A673 (cell line): Measurements from ENCODE around the gene ETFB. TPM values are rescaled to one million over a fixed set of nuclear protein-coding genes. Genes with fewer than 3 reads are reported as not detected.

ENCODE experiments used
- BruUV-seq: library from RNA; stranded (reverse); fragments of 400-500 nt; replicated peaks from 2 replicates; lab custom pipeline; 2021; lab: Mats Ljungman, UMichigan
- CTCF ChIA-PET: fragments of 300-600 bp; sonication (Branson Sonifier 250); formaldehyde crosslinking; loops from one replicate; lab custom pipeline; 2022; ENCODE audit warnings: antibody characterized with exemption; lab: Charles Lee
- POLR2A ChIA-PET: fragments of 300-600 bp; sonication (Branson Sonifier 250); formaldehyde crosslinking; loops from one replicate; lab custom pipeline; 2022; ENCODE audit warnings: antibody characterized with exemption; ENCODE audit not compliant: low non-redundant PET; lab: Charles Lee
- DNase-seq: peaks from one replicate; pipeline ENCODE4 v3.0.0-alpha.2; 2015; ENCODE audit warnings: low spot score
- H3K27ac ChIP-seq: fragments of 200-600 bp; sonication (generic); 2 replicates; pipeline ENCODE4 v1.5.1; 2016; ENCODE audit warnings: mixed run types, low read depth, mild to moderate bottlenecking, mixed read lengths, antibody characterized with exemption, low read length; ENCODE audit not compliant: poor library complexity, severe bottlenecking
- H3K27me3 ChIP-seq: fragments of 200-600 bp; sonication (generic); replicated peaks from 2 replicates; pipeline ENCODE4 v1.6.1; 2017; ENCODE audit warnings: mixed run types, low read depth, mild to moderate bottlenecking, mixed read lengths, antibody characterized with exemption, low read length; ENCODE audit not compliant: insufficient read depth, poor library complexity
- H3K36me3 ChIP-seq: fragments of 200-600 bp; sonication (generic); 2 replicates; pipeline ENCODE4 v1.6.1; 2016; ENCODE audit warnings: mixed run types, mild to moderate bottlenecking, mixed read lengths, antibody characterized with exemption, low read length; ENCODE audit not compliant: insufficient read depth, poor library complexity, severe bottlenecking
- H3K4me1 ChIP-seq: fragments of 200-600 bp; sonication (generic); 2 replicates; pipeline ENCODE4 v1.6.1; 2017; ENCODE audit warnings: mixed run types, mild to moderate bottlenecking, mixed read lengths, antibody characterized with exemption, low read length; ENCODE audit not compliant: insufficient read depth, poor library complexity, severe bottlenecking
- H3K4me3 ChIP-seq: fragments of 200-600 bp; sonication (generic); 2 replicates; pipeline ENCODE4 v1.5.1; 2016; ENCODE audit warnings: low read depth, mixed run types, mild to moderate bottlenecking, mixed read lengths, low read length; ENCODE audit not compliant: poor library complexity, severe bottlenecking
- H3K9me3 ChIP-seq: fragments of 200-600 bp; sonication (generic); 2 replicates; pipeline ENCODE4 v1.6.1; 2016; ENCODE audit warnings: mixed run types, low read depth, mild to moderate bottlenecking, mixed read lengths, antibody characterized with exemption, low read length; ENCODE audit not compliant: poor library complexity, severe bottlenecking
- EZH2 ChIP-seq: fragments of 200-600 bp; sonication (generic); IDR thresholded peaks from 2 replicates; pipeline ENCODE4 v1.6.1; 2017; ENCODE audit warnings: borderline replicate concordance, low read depth, mild to moderate bottlenecking, mixed read lengths, antibody characterized with exemption, low read length; ENCODE audit not compliant: poor library complexity, severe bottlenecking
- intact Hi-C: fragments of 100-400 bp; cut with micrococcal nuclease; formaldehyde crosslinking; loops from one replicate; pipeline ENCODE4 v1.10.0; 2022; ENCODE audit not compliant: unreplicated experiment
- total RNA-seq: library from RNA; stranded (reverse); gene quantifications from 2 replicates; pipeline ENCODE4 v1.2.3, GENCODE V29; 2021
- TF ChIP-seq, protein P1 (sequence below): fragments of 300-800, 200-600 bp; sonication (generic); conservative IDR thresholded peaks from 2 replicates; pipeline ENCODE4 v1.5.1; 2017; ENCODE audit warnings: low read depth, mild to moderate bottlenecking, antibody characterized with exemption, low read length, moderate library complexity, mixed read lengths

The ETFB gene
- total RNA-seq, 1 experiment from 2014 or later: 52.6 TPM

DNA sequence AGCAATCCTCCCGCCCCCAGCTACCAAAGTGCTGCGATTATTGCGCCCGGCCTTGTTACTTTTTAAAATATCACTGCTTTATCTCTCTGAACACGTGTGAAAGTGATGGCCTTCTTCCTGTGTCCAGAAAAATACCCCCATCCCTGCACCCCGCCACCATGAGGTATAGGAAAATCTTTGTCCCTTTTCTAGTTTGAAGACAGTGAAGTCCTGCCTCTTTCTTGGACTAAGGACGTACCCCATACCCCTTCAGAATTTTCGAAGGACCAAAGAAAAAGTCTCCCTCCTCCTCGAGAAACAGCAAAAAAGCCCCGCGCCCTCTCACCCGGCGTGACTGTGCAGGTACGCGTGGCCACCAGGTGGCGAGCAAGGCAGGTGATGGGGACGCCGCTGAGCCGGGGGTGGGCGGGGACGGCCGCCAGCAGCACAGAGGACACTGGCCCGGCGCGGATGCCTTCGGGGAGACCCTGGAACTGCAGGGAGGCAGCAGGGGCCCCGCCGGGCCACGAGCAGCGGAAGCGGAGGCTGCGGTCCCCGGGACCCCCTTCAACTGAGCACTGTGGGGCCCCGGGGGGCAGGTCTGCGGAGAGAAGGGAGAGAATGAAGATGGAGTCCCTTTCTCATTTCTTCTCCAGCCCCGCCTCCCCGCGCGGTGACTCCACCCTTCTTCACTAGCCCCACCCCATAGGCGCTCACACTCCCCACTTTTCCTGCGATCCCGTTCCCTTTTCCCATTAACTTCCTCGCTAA is 27.4 kb downstream of the ETFB start:
- intact Hi-C loops: loop anchor here (2.0 to 10.0 kb wide), 3 partner anchors 28 to 326 kb away; partner anchors contain the start of gene ETFB
- H3K4me1 ChIP-seq: peaks cover 8% of the 10 kb centered on the region
- H3K9me3 ChIP-seq: no peaks in the 10 kb centered on the region
- peak; percentile 86 for DNase-seq
- H3K27me3 ChIP-seq: no peaks in the 10 kb centered on the region
- BruUV-seq: no TSS peak
- no peaks in the 10 kb centered on the region for H3K36me3 ChIP-seq
- ChIA-PET POLR2A (no interaction called here), CTCF (interaction anchor here (1.1 to 1.2 kb wide), 2 partner anchors 29 to 55 kb away, joined by 3 to 6 read pairs; no protein-coding TSS in a partner anchor)
- peak overlapping the region; percentile 61 for H3K4me3 ChIP-seq
- peak overlapping the region; percentile 24 for H3K27ac ChIP-seq
- no peak for TF ChIP-seq EZH2
- TF ChIP-seq, protein P1, sequence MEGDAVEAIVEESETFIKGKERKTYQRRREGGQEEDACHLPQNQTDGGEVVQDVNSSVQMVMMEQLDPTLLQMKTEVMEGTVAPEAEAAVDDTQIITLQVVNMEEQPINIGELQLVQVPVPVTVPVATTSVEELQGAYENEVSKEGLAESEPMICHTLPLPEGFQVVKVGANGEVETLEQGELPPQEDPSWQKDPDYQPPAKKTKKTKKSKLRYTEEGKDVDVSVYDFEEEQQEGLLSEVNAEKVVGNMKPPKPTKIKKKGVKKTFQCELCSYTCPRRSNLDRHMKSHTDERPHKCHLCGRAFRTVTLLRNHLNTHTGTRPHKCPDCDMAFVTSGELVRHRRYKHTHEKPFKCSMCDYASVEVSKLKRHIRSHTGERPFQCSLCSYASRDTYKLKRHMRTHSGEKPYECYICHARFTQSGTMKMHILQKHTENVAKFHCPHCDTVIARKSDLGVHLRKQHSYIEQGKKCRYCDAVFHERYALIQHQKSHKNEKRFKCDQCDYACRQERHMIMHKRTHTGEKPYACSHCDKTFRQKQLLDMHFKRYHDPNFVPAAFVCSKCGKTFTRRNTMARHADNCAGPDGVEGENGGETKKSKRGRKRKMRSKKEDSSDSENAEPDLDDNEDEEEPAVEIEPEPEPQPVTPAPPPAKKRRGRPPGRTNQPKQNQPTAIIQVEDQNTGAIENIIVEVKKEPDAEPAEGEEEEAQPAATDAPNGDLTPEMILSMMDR: peak; percentile 89

DNA sequence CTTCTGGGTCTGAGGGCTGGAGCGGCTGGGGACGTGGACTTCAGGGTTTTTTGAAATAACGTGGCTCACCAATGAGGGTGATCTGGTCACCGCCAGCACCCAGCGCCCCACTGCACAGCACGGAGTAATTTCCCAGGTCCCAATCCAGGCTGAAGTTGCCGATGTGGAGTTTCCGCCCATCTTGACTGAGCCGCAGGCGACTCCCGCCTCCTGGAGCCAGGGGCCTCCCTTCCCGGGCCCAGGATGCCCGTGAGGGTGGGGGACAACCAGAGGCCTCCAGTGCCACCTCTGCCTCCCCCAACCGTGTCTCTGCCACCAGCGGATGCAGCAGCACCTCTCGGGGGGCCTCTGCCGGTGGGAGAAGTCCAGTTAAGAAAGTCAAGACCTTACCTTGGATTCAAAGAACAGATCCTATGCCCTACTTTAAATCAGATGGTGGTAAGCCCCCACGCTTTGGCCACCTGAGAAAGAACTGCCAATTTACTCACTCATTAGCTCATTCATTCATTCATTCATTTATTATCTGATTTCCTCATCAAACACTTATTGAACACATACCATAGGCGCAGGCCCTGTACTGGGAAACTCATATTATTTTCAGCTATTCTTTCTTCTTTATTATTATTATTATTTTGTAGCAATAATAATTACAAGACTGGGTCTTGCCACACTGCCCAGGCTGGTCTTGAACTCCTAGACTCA is 28.2 kb downstream of the ETFB start:
- Histone ChIP-seq H3K27ac (no peak overlapping the region), H3K27me3 (no peaks in the 10 kb centered on the region), H3K36me3 (no peaks in the 10 kb centered on the region), H3K4me3 (no peak overlapping the region), H3K9me3 (no peaks in the 10 kb centered on the region), H3K4me1 (peaks cover 8% of the 10 kb centered on the region)
- BruUV-seq: no TSS peak
- DNase-seq: no peak
- TF ChIP-seq, protein P1: no peak
- TF ChIP-seq EZH2: no peak
- CTCF ChIA-PET: interaction anchor here (0.7 kb wide), 1 partner anchor 323 kb away, joined by 3 read pairs; no protein-coding TSS in a partner anchor
- POLR2A ChIA-PET: no interaction called here
- intact Hi-C loops: loop anchor here (2.0 to 10.0 kb wide), 3 partner anchors 29 to 327 kb away; partner anchors contain the start of gene ETFB

DNA sequence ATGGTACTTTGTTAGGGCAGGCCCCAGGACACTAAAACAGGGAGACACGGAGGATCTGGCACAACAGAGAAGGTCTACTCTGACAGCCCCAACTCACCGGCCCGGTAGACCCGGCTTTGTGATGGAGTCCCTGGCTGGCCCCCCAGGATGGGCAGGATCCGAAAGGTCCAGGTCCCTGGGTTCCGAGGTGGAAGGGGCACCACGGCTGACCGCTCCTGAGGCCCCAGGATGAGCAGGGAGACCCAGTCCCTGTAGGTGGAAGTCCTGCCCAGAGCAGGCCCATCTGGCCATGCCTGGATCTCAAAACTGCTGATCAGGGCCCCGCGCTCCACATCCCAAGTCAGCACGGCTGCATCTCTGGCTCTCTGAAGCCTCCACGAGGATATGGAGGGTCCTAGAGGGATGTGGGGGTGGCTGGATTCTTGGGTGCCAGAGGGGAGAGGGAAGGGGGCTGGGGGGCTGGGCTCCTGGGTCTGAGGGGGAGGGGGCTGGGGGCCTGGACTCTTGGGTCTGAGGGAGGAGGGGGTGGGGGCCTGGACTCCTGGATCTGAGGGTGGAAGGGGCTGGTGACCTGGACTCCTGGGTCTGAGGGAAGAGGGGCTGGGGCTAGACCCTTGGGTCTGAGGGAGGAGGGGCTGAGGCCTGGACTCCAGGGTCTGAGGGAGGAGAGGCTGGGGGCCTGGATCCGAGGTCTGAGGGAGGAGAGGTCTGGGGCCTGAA is 28.9 kb downstream of the ETFB start:
- peaks cover 8% of the 10 kb centered on the region for H3K4me1 ChIP-seq
- H3K4me3 ChIP-seq: no peak overlapping the region
- TF ChIP-seq, protein P1: no peak
- no peak for TF ChIP-seq EZH2
- H3K27ac ChIP-seq: no peak overlapping the region
- POLR2A ChIA-PET: no interaction called here
- no peak for DNase-seq
- CTCF ChIA-PET: interaction anchor here (0.7 kb wide), 1 partner anchor 323 kb away, joined by 3 read pairs; no protein-coding TSS in a partner anchor
- intact Hi-C loops: loop anchor here (5.0 to 10.0 kb wide), 2 partner anchors 60 to 328 kb away; no protein-coding TSS in a partner anchor
- no peaks in the 10 kb centered on the region for H3K9me3 ChIP-seq
- no peaks in the 10 kb centered on the region for H3K27me3 ChIP-seq
- no TSS peak for BruUV-seq
- H3K36me3 ChIP-seq: no peaks in the 10 kb centered on the region
